GM20000 (cell line): ENCODE data around the gene NINL.

Experiments
- DNase-seq: peaks from one replicate; pipeline ENCODE4 v3.0.0; 2012; ENCODE audit warnings: low spot score
- TF ChIP-seq, protein P1 (sequence below): IDR thresholded peaks from 2 replicates; pipeline ENCODE4 v1.5.1; 2012; ENCODE audit warnings: mild to moderate bottlenecking, control low read depth; ENCODE audit errors: extremely low read depth, missing control alignments

NINL gene

DNA sequence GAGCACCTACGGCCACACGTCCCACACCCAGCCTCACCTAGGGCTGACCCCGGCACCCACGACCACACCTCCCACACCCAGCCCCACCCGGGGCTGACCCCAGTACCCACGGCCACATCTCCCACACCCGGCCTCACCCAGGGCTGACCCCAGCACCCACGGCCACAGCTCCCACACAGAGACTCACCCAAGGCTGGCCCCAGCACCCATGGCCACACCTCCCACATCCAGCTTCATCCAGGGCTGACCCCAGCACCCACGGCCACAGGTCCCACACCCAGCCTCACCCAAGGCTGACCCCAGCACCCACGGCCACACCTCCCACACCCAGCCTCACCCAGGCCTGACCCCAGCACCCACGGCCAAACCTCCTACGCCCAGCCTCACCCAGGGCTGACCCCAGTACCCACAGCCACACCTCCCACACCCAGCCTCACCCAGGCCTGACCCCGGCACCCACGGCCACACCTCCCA lies 36.7 kb downstream of the NINL start:
- DNase-seq, result no peak
- TF ChIP-seq, protein P1, sequence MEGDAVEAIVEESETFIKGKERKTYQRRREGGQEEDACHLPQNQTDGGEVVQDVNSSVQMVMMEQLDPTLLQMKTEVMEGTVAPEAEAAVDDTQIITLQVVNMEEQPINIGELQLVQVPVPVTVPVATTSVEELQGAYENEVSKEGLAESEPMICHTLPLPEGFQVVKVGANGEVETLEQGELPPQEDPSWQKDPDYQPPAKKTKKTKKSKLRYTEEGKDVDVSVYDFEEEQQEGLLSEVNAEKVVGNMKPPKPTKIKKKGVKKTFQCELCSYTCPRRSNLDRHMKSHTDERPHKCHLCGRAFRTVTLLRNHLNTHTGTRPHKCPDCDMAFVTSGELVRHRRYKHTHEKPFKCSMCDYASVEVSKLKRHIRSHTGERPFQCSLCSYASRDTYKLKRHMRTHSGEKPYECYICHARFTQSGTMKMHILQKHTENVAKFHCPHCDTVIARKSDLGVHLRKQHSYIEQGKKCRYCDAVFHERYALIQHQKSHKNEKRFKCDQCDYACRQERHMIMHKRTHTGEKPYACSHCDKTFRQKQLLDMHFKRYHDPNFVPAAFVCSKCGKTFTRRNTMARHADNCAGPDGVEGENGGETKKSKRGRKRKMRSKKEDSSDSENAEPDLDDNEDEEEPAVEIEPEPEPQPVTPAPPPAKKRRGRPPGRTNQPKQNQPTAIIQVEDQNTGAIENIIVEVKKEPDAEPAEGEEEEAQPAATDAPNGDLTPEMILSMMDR, result no peak

DNA sequence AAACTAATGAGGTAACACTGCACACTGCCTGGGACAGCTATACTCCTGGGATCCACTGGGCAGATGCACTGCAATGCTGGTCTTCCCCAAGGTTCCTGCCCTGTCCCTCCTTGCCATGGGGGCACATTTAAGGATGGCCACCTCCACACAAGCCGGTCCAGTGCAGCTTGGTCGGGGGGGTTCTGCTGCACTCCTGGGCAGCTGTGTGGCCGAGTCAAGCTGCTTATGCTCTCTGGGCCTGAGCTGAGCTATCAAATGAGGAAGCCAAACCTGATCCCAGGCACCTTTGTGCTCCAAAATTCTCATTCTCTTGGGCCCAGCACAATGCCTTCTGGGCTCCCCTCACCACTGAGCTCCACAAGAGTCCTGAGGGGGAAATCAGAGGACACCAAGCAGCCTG lies 37.3 kb downstream of the NINL start:
- TF ChIP-seq, protein P1, result no peak
- DNase-seq, result no peak

- no peak for DNase-seq
- TF ChIP-seq, protein P1, result no peak
Measured at GRCh38 chr20:25547063-25547462, 38.3 kb downstream of the NINL start.

DNA sequence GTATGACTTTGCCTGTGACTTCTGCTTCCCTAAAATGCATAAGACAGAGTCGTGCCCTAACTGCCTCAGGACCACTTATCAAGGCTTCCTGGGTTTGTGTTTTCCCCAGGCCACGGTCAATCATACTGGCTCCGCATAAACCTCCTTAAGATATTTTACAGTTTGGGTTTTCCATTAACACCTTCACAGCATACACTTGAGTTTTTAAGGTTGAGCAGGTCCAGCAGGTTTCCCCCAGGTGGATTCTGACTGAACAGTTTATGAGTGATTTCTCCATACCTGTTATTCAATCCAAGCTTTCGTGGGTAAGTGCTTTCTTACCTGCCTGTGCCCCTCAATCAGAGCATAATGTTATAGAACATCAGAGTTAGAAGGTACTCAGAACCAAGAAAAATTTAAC lies 39.3 kb downstream of the NINL start:
- TF ChIP-seq, protein P1, result no peak
- DNase-seq, result no peak

DNA sequence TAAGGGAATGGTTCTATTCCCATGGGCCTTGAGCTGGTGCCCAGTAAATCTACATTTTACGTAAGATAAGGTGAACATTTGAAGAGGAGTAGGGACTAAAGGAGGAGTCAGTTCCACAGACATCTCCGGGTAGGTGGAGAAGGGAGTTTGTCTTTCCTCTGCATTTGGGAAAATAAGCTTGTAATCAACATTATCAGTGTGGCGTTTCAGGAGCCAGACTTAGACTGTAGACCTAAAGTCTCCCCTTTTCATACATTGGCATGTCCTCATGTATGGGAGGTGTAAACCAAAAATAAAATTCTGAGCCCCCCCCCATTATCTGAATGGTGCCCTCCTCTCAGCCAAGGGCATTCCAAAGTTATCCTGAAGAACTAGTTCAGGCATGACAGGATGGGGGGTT lies 40.2 kb downstream of the NINL start:
- TF ChIP-seq, protein P1, result no peak
- no peak for DNase-seq

DNA sequence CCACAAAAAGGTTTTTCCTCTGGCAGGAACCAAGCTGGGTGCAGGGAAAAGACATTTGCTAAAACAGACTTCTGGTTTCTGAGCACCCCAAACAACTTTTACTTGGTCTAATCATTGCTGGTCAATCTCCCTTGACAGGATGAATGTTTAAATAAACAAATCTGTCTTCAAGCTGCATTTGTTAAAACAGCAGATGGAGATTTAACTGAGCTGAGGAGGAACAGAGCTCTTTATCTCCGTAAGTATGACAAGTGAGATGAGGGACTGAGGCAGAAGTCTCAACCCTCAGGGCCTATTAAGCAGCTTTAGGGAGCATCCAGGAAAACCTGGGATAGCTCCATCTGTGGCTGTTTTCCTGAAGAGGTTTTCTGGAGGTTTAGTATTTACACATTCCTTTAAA lies 40.6 kb downstream of the NINL start:
- DNase-seq, result no peak
- TF ChIP-seq, protein P1, result no peak

DNA sequence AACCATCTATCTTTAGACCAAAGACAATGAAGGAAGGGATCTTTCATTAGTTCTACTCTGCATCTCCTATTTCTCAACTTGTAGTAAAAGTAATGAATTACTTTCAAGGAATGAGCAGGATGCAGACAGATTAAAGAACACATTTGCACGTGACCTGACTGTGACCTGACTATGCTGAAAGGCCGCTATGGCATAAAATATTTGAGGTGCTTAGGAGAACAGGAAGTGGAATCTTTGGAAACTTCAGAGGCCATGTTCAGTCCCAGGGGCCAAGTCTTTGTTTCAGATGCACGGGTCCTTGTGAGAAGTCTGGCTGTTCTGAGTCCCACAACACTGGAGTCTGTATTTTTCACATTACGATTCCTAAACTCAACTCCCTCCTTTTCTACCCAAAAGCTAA lies 41.0 kb downstream of the NINL start:
- DNase-seq, result no peak
- TF ChIP-seq, protein P1, result no peak

- DNase-seq, result no peak
- TF ChIP-seq, protein P1, result no peak
Measured at GRCh38 chr20:25543068-25543467, 42.3 kb downstream of the NINL start.
